ENCODE measurements around the gene RPL27.
"Not testable (repeated sequence)": the region's sequence is repeated elsewhere in the genome, so short reads cannot be mapped to it uniquely, and the experiment has no call there.

Gene RPL27

DNA sequence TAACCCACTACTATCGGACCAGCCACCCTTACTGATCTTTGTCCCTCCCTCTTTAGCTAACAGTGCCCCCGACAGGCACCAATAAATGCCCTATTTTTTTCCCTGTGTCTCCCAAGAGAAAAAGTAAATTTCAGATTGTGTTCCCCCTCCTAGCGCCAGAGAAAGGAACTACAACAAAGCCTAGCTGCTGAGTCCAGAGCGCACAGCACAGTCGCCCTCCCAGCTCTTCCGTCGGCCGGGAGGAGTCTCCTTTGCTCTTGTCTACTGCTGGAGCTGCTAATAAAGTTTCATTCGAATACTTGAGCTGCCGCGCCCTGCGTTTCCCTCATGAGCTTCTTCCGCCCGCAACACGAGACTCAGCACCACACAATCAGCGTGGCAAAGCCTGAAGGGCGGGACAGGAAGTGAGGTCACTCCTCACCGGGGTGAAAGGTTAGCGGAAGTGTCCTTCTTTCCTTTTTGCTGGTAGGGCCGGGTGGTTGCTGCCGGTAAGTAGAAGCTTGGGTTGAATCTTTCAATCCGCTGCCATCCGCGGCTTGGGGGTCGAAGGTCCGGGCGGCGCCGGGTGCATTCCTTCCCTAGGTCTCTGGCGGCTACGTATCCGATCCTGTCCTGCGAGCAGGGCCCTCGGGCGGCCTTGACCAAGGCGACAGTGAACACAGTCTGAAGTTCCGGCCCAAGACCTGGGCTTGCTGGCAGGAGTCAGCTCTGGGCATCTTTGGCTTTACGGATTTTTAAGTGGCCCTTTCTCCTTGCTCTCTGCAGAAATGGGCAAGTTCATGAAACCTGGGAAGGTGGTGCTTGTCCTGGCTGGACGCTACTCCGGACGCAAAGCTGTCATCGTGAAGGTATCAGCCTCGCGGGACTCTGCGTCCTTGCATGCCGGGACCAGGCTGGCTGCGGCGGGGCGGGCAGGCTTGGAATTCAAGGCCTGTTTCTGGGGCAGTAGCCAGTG, at the start of gene RPL27:
RPL27 (plus strand) TSS at position 436 of the 955 bp plus-strand sequence; CDS start at position 768, 332 bp downstream.
- DNase-seq (ENCODE audit: low read depth in 2 of 2) = peak; percentile 93 to 97

- no peak for DNase-seq (ENCODE audit: low read depth in 2 of 2)
These were observed 48.0 kb upstream of the RPL27 start for GRCh38 chr17:42950044-42950783.

GRCh38 chr17:42953669-42954068, 44.5 kb upstream of the RPL27 start:
- DNase-seq (ENCODE audit: low read depth in 2 of 2) = no peak

- DNase-seq (ENCODE audit: low read depth in 2 of 2) = peak; percentile 86 to 87
These were observed 33.9 kb upstream of the RPL27 start, which contains the start of gene AARSD1 for GRCh38 chr17:42964161-42964932. Gene AARSD1 (minus strand): TSS chr17:42964454. CDS start chr17:42964440, 14 bp downstream.

DNA sequence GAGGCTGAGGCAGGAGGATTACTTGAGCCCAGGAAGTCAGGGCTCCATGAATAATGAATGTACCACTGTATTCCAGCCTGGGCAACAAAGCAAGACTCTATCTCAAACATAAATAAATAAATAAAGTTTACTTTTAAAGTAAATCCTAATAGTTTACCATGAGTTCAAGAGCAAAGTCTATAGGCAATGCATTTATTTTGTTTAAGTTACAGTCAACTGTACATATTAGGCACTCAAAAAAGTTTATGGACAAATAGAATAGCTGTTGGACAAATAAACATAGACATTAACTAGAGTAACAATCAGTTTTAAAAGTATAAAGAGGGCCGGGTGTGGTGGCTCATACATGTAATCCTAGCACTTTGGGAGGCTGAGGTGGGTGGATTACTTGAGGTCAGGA, 30.3 kb upstream of the RPL27 start:
- no peak for DNase-seq (ENCODE audit: low read depth in 2 of 2)

DNA sequence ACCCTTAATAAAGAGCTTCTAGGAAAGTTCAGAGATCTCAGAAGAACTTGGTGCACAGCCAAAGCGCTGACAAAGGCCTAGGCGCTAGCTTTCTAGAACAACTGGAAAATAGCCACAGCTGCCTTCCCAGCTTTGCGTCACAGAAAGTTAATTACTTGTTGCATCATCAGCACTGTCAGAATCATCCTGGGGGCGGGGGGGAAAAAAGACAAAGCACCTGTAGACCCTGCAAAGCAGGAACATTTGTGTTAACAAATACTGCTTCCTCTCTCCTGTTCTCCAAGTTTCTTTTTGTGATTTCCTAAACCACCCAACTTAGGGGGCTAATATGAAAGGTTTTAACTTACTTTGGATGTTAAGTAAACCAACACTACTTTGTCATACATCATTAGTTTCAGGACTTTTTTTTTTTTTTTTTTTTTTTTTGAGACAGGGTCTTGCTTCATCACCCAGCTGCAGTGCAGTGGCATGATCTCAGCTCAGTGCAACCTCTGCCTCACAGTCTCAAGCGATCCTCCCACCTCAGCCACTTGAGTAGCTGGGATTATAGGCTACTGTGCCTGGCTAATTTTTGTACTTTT, 29.1 kb upstream of the RPL27 start:
- DNase-seq (ENCODE audit: low read depth in 2 of 2) = no peak

DNA sequence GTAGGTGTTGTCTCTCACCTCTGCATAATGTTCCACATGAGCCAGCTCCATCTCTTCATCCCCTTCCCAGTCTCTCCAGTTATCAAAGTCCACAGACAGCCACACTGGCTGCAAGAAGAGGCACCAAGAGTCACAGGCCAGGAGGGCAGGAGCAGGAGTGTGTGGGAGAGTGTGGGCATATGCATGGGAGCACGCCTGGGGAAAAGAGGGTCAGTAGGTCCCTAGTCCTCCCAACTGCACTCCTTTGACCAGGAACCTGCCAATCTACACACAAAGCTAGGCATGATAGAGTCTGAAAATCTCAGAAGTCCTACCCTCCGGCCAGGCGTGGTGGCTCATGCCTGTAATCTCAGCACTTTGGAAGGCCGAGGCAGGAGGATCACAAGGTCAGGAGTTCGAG, 26.6 kb upstream of the RPL27 start:
- no peak for DNase-seq (ENCODE audit: low read depth in 2 of 2)

DNA sequence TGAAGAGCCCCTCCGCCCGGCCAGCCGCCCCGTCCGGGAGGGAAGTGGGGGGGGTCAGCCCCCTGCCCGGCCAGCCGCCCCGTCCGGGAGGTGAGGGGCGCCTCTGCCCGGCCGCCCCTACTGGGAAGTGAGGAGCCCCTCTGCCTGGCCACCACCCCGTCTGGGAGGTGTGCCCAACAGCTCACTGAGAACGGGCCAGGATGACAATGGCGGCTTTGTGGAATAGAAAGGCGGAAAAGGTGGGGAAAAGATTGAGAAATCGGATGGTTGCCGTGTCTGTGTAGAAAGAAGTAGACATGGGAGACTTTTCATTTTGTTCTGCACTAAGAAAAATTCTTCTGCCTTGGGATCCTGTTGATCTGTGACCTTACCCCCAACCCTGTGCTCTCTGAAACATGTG, 24.9 kb upstream of the RPL27 start:
- not testable (repeated sequence) for DNase-seq (ENCODE audit: low read depth in 2 of 2)

- DNase-seq (ENCODE audit: low read depth in 2 of 2) = no peak
These were observed 23.0 kb upstream of the RPL27 start for GRCh38 chr17:42975265-42975664.

GRCh38 chr17:42975701-42976100, 22.5 kb upstream of the RPL27 start:
- DNase-seq (ENCODE audit: low read depth in 2 of 2) = not testable (repeated sequence)

DNA sequence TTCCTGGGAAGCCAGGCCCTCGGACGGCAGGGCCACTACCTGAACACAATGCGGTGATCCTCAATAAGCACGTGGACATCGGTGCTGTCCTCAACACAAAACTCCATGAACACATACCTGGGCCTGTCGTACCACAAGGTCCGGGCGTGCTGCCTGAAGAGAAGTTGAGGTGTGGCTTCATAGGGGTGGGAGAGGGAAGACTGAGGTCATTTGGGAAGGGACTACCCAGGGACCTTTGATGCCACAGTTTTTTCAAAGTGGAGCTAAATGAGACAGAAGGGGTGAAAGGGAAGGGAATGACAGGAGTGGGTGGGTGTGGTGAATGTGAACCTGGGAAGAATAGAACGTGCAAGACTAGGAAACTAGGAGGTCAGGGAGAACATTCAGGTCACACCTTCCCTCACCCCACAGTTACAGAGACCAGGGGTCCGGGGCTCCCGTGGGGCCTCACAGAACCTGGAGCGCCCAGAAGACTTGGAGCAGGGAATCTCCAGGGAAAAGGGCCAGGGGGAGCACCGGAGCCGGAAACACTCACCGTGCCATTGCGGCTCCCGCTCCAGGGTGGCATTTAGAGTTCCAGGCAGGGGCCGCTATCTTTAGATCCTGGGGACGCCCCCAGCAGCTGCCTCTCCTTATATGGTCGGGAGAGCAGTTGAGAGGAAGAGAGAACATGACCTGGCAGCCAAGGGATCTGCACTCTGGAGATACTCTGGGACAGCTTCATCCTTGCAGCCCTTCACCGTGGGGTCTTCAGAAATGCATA, 18.5 kb upstream of the RPL27 start, which contains the start of gene PTGES3L:
PTGES3L (minus strand) TSS at position 570 of the 763 bp plus-strand sequence; CDS start at position 543, 27 bp downstream.
- DNase-seq (ENCODE audit: low read depth in 2 of 2) = peak in 1 of 2 donors; percentile 14

GRCh38 chr17:42980274-42980765, 17.9 kb upstream of the RPL27 start, which contains the start of gene RUNDC1:
Gene RUNDC1 (plus strand): TSS chr17:42980565. CDS start chr17:42980577, 12 bp downstream.
- DNase-seq (ENCODE audit: low read depth in 2 of 2) = peak; percentile 76 to 89

- peak; percentile 62 to 71 for DNase-seq (ENCODE audit: low read depth in 2 of 2)
These were observed 17.3 kb upstream of the RPL27 start for GRCh38 chr17:42980766-42981397.

GRCh38 chr17:42982266-42982665, 16.0 kb upstream of the RPL27 start:
- DNase-seq (ENCODE audit: low read depth in 2 of 2) = no peak

- DNase-seq (ENCODE audit: low read depth in 2 of 2) = no peak
These were observed 13.0 kb upstream of the RPL27 start for GRCh38 chr17:42985225-42985624.

GRCh38 chr17:42989141-42989540, 9.1 kb upstream of the RPL27 start:
- DNase-seq (ENCODE audit: low read depth in 2 of 2) = no peak

DNA sequence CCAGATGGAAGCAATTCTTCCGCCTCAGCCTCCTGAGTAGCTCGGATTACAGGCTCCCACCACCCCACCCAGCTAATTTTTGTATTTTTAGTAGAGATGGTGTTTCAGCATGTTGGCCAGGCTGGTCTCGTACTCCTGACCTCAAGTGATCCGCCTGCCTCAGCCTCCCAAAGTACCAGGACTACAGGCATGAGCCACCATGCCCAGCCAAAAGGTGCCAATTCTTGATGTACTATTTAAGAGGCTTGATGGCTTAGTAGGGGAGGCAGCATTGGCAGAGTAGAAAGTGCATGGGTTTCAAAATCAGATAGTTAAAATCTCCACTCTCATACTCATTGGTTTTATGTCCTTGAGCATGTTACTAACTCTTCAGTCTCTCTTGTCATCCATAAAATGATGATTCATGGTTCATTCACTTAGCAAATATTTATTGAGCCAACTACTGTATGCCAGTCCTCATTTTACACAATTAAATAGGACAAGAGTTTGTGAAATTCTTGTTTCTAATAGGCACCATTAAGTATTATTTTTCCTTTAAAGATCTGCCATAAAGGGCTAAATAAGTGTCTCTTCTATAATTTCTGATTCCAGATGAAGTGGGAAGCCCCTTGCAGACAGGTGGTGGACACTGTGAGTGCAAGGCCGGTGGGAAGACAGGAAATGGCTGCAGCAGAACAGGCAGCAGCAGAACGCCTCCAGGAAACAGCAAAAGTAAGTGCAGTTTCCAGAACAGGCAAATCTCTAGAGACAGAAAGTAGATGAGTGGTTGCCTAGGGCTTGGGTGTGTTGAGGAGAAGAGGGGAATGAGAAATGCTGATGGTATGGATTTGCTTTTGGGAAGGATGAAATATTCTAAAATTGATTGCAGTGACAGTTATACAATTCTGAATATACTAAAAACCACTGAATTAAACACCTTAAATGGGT, 8.2 kb upstream of the RPL27 start:
- no peak for DNase-seq (ENCODE audit: low read depth in 2 of 2)

- DNase-seq (ENCODE audit: low read depth in 2 of 2) = no peak
These were observed 6.7 kb upstream of the RPL27 start for GRCh38 chr17:42991471-42991870.

DNA sequence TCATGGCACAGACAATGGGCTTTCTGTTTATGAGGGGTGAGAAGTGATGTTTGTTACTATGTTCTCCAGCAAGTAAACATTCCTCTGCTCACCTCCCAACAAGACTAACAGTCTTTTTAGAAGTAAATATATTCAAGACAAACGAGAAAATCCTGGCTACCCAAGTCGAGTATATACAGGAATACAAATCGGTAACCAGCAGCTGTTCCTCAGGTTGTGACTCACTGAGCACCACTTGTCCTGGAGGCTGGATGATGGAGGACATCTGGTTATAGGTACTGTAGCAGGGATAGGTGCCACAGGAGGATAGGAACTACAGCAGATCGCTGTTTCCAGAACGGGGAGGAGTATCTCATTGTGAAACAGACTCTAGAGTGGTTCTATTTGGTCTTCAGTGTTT, 5.3 kb upstream of the RPL27 start:
- DNase-seq (ENCODE audit: low read depth in 2 of 2) = no peak

All from stimulated activated CD4-positive, alpha-beta T cell treated with anti-CD3 and anti-CD28 coated beads, Interleukin-15, amount 100 ng/mL, for 48 hours (primary cell).